ENCODE results near the gene SHROOM3.

SHROOM3 gene

DNA sequence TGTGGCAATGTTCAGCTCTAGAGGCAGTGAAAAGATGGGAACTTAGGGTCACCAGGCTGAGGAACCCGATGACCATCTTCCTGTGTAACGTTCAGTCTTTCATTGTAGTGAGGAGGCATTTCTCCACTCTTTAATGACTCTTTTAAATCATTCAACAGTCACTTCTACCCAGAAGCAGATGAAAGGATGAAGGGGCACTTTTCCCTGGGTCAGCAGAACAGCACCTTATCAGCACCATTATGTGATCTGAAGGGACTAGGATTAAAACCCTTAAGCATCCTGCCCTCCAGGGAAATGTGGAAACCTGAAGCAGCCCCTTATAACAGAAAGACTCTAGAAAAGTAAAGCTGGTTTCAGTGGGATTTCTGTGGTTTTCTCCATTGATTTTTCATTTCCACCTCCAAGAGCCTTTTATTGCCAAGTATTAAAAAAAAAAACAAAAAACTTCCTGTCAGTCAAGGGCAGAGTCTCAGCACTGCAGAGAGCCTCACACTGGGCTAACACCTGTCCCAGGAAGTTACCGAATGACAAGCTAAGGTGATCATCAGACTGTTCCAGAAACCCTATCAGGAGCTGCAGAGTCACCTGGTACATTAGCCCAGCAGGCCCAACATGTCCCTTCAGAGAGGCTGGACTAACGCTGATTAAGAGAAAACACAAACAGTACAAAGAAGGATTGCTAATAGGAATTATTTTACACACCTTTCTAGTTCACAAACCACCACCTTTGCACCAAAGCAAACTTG, 185.9 kb downstream of the SHROOM3 start:
- no peak for TF ChIP-seq CTCF (IDR thresholded peaks at IDR 0.05; ENCODE audit: insufficient read depth, low read length, missing control alignments)
- no peak overlapping the region for H3K4me3 ChIP-seq (ENCODE audit: low read depth, low read length)
- POLR2A ChIA-PET, result interaction anchor here (0.5 kb wide), 1 partner anchor 14 kb away, joined by 3 read pairs; no protein-coding TSS in a partner anchor
- DNase-seq (ENCODE audit: low read depth, low spot score), result no peak
- CTCF ChIA-PET, result no interaction called here

DNA sequence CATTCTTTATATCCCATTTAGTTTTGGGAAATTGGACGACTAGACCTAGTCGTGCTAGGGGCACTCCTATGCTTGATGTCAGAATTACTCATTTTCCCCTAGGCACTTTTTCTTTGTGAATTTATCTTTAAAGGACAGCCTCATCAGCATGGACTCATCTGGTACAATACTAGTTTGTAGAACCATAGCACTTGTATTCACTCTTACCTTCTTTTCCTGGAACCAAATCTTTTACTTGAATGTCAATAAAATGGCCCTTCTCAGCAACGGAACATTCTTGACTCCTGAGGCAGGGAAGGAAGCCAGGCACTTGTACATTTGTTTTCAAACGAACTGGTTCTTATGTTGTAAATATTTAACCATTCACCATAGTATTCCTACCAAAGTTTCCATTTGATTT, 187.1 kb downstream of the SHROOM3 start:
- no peak overlapping the region for H3K4me3 ChIP-seq (ENCODE audit: low read depth, low read length)
- no peak for TF ChIP-seq CTCF (IDR thresholded peaks at IDR 0.05; ENCODE audit: insufficient read depth, low read length, missing control alignments)
- DNase-seq (ENCODE audit: low read depth, low spot score), result no peak
- ChIA-PET POLR2A (no interaction called here), CTCF (no interaction called here)

DNA sequence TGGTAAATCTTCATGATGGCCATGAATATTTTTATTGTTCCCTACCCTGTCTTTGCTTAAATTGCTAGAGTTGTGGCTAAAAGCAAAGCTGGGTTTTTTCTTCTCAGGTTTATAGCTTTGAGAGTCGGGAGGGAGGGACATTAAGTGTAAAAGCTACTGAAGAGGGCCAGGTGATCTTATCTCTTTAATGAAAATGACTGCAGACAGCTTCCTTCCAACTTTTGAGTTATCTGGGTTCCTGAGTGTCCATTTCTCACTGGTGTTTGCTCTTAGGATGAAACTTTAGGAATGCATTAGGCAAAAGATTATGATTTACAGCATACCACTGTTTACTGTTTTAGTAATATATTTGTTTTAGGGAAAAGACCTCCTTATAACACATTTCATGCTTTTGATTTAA, 187.7 kb downstream of the SHROOM3 start:
- CTCF ChIA-PET, result no interaction called here
- POLR2A ChIA-PET, result interaction anchor here (0.8 to 1.0 kb wide), 2 partner anchors 11 to 32 kb away, joined by 3 read pairs; no protein-coding TSS in a partner anchor
- H3K4me3 ChIP-seq (ENCODE audit: low read depth, low read length), result no peak overlapping the region
- no peak for DNase-seq (ENCODE audit: low read depth, low spot score)
- no peak for TF ChIP-seq CTCF (IDR thresholded peaks at IDR 0.05; ENCODE audit: insufficient read depth, low read length, missing control alignments)

DNA sequence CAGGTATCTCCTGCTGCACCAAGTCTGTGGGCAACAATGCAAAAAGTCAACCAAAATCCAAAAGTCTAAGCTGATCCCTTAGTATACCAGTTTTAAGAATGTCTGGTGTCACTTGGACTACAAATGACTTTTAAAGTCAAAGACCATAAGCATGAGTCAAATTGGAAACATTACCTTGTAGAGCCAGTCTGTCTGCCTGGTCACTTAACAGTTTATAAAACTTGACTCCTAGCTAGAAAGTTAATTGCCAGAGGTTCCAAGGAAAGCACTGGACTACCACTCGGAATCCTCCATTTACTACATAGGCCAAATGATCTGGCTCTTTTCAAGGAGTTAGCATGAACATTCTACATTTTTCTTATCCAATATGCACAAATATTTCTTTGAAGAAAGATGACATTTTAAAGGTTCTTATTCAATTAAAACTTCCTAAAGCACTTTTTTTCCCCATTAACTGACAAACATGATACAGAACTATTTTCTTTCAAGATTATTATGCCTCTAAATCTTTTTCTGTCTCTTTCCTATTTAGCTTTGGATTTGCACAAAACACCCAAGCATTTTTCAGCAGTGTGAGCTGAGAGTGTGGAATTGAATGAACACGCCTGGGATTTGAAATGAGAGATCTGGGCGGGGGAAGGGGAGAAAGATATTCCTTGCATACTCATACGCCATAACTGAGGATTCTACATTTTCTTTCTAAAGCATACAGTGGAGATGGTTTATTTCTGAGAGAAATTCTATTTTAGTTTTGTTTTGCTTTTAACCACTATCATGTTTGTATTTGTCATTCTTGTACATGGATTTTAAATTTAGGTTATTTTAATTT, 188.4 kb downstream of the SHROOM3 start:
- no peak for TF ChIP-seq CTCF (IDR thresholded peaks at IDR 0.05; ENCODE audit: insufficient read depth, low read length, missing control alignments)
- CTCF ChIA-PET, result no interaction called here

GRCh38 chr4:76624241-76624681, 189.2 kb downstream of the SHROOM3 start:
- peak; percentile 88 for DNase-seq (ENCODE audit: low read depth, low spot score)
- POLR2A ChIA-PET, result interaction anchor here (0.6 to 1.5 kb wide), 4 partner anchors 9 to 126 kb away, joined by 3 to 6 read pairs (median 4); no protein-coding TSS in a partner anchor
- CTCF ChIA-PET, result interaction anchor here (1.1 to 1.5 kb wide), 2 partner anchors 16 to 25 kb away, joined by 4 read pairs; no protein-coding TSS in a partner anchor
- peak overlapping the region; percentile 31 for H3K4me3 ChIP-seq (ENCODE audit: low read depth, low read length)
- no peak for TF ChIP-seq CTCF (IDR thresholded peaks at IDR 0.05; ENCODE audit: insufficient read depth, low read length, missing control alignments)

More for the DNA sequence above, 188.4 kb downstream of the SHROOM3 start:
- POLR2A ChIA-PET, result interaction anchor here (0.6 to 1.5 kb wide), 4 partner anchors 9 to 115 kb away, joined by 3 to 6 read pairs (median 3); no protein-coding TSS in a partner anchor
- DNase-seq (ENCODE audit: low read depth, low spot score), result no peak
- no peak overlapping the region for H3K4me3 ChIP-seq (ENCODE audit: low read depth, low read length)
